HCT116 (cell line): ENCODE measurements around the gene FCSK. TPM values are rescaled to one million over a fixed set of nuclear protein-coding genes. Genes with fewer than 3 reads are reported as not detected.

Experiments used
- ATAC-seq: fragments of 200-7000 bp; cut with Tn5 transposase; 2 replicates; pipeline ENCODE4 v1.9.1; 2020; ENCODE audit warnings: mild to moderate bottlenecking, moderate library complexity
- BruUV-seq: library from RNA; stranded (reverse); fragments of 400-500 nt; replicated peaks from 2 replicates; lab custom pipeline; 2021; lab: Mats Ljungman, UMichigan
- CTCF ChIA-PET: fragments of 300-600 bp; sonication (Branson Sonifier 250); formaldehyde crosslinking; loops from one replicate; lab custom pipeline; 2021; ENCODE audit warnings: antibody characterized with exemption; lab: Charles Lee
- POLR2A ChIA-PET: fragments of 300-600, 350-600 bp; sonication (Branson Sonifier 250); formaldehyde crosslinking; loops from one replicate; lab custom pipeline; 2021; ENCODE audit warnings: antibody characterized with exemption; lab: Charles Lee
- RAD21 ChIA-PET, 2 experiments: fragments of 300-600 bp; sonication (Branson Sonifier 250); formaldehyde crosslinking; loops; one replicate each; lab custom pipeline; 2023; ENCODE audit warnings: low total read pairs in 2 of 2; ENCODE audit not compliant: uncharacterized antibody in 2 of 2, unreplicated experiment in 2 of 2, low non-redundant PET in 1 of 2; lab: Charles Lee
- DNase-seq: peaks from one replicate; pipeline ENCODE4 v3.0.0-alpha.2; 2010; ENCODE audit warnings: low read depth, low spot score
- H2AFZ ChIP-seq: fragments of 200-600 bp; shearing (Covaris generic), sonication (generic); 2 replicates; pipeline ENCODE4 v1.6.1; 2017; ENCODE audit warnings: low read depth, mixed run types, mixed read lengths, antibody characterized with exemption, low read length; ENCODE audit not compliant: poor library complexity, severe bottlenecking
- H3K27ac ChIP-seq: 2 replicates; pipeline ENCODE4 v1.5.1; 2012; ENCODE audit warnings: low read depth, low read length
- H3K27me3 ChIP-seq: fragments of 200-600 bp; sonication (generic); 2 replicates; pipeline ENCODE4 v1.6.1; 2016; ENCODE audit warnings: mixed run types, low read length, mixed read lengths; ENCODE audit not compliant: insufficient read depth
- H3K36me3 ChIP-seq, 2 experiments: fragments of 200-500 bp in 1 of 2; fragments of 200-600 bp in 1 of 2; sonication (Bioruptor generic) in 1 of 2; sonication (generic) in 1 of 2; 2 replicates each; pipeline versions ENCODE4 v1.5.1 to v1.6.1; 2014 to 2016; ENCODE audit warnings: low read length in 2 of 2, inconsistent platforms in 1 of 2, mixed read lengths in 1 of 2, mixed run types in 1 of 2; ENCODE audit not compliant: insufficient read depth in 2 of 2, control insufficient read depth in 1 of 2
- H3K4me1 ChIP-seq, 2 experiments: fragments of 200-600 bp in 1 of 2; sonication (generic) in 1 of 2; 2 replicates each; pipeline versions ENCODE4 v1.5.1 to v1.6.1; 2012 to 2017; ENCODE audit warnings: low read length in 2 of 2, inconsistent platforms in 1 of 2, mild to moderate bottlenecking in 1 of 2, mixed read lengths in 1 of 2, mixed run types in 1 of 2, moderate library complexity in 1 of 2; ENCODE audit not compliant: insufficient read depth in 2 of 2, control insufficient read depth in 1 of 2
- H3K4me2 ChIP-seq: fragments of 200-600 bp; sonication (generic); 2 replicates; pipeline ENCODE4 v1.6.1; 2017; ENCODE audit warnings: mixed run types, low read length, mixed read lengths
- H3K4me3 ChIP-seq, 2 experiments: fragments of 200-600 bp in 1 of 2; sonication (generic) in 1 of 2; replicated peaks in 1 of 2; 2 replicates each; pipeline ENCODE4 v1.5.1; 2011 to 2016; ENCODE audit warnings: low read length in 2 of 2, control low read depth in 1 of 2, low read depth in 1 of 2, mild to moderate bottlenecking in 1 of 2, mixed read lengths in 1 of 2, mixed run types in 1 of 2
- H3K79me2 ChIP-seq: fragments of 200-600 bp; sonication (generic); 2 replicates; pipeline ENCODE4 v1.6.1; 2017; ENCODE audit warnings: mild to moderate bottlenecking, mixed run types, low read length, moderate library complexity, mixed read lengths; ENCODE audit not compliant: insufficient read depth
- H3K9ac ChIP-seq: fragments of 200-600 bp; sonication (generic); 2 replicates; pipeline ENCODE4 v1.6.1; 2016; ENCODE audit warnings: low read length, mixed read lengths
- H3K9me2 ChIP-seq: fragments of 200-600 bp; sonication (generic), shearing (Covaris generic); 2 replicates; pipeline ENCODE4 v1.6.1; 2017; ENCODE audit warnings: mixed run types, mild to moderate bottlenecking, moderate library complexity; ENCODE audit not compliant: insufficient read depth
- H3K9me3 ChIP-seq, 2 experiments: fragments of 200-500 bp in 1 of 2; fragments of 200-600 bp in 1 of 2; sonication (Bioruptor generic) in 1 of 2; sonication (generic) in 1 of 2; 2 replicates each; pipeline ENCODE4 v1.6.1; 2014 to 2017; ENCODE audit warnings: low read length in 2 of 2, mixed read lengths in 2 of 2, inconsistent platforms in 1 of 2, low read depth in 1 of 2, mild to moderate bottlenecking in 1 of 2, mixed run types in 1 of 2, moderate library complexity in 1 of 2; ENCODE audit not compliant: control insufficient read depth in 1 of 2, insufficient read depth in 1 of 2
- H4K20me1 ChIP-seq: fragments of 200-600 bp; sonication (generic), shearing (Covaris generic); 2 replicates; pipeline ENCODE4 v1.6.1; 2017; ENCODE audit warnings: mixed run types, mild to moderate bottlenecking, moderate library complexity; ENCODE audit not compliant: insufficient read depth
- CBX3 ChIP-seq: IDR thresholded peaks from 2 replicates; pipeline ENCODE4 v1.6.1; 2012; ENCODE audit warnings: low read depth
- CEBPB ChIP-seq: IDR thresholded peaks from 2 replicates; pipeline ENCODE4 v1.6.1; 2012; ENCODE audit warnings: low read depth
- EZH2 ChIP-seq: fragments of 200-600 bp; sonication (generic); IDR thresholded peaks from 2 replicates; pipeline ENCODE4 v1.6.1; 2017; ENCODE audit warnings: antibody characterized with exemption, mixed run types
- FOSL1 ChIP-seq: IDR thresholded peaks from 2 replicates; pipeline ENCODE4 v1.6.1; 2012; ENCODE audit warnings: low read depth
- POLR2A ChIP-seq: IDR thresholded peaks from 2 replicates; pipeline ENCODE4 v1.7.0; 2011; ENCODE audit warnings: borderline replicate concordance; ENCODE audit not compliant: insufficient read depth, insufficient read length; ENCODE audit errors: extremely low read depth
- REST ChIP-seq: IDR thresholded peaks from 2 replicates; pipeline ENCODE4 v1.6.1; 2012; ENCODE audit warnings: low read depth
- SIN3A ChIP-seq: IDR thresholded peaks from 2 replicates; pipeline ENCODE4 v1.6.1; 2012; ENCODE audit warnings: low read depth
- SP1 ChIP-seq: IDR thresholded peaks from 2 replicates; pipeline ENCODE4 v1.6.1; 2012; ENCODE audit warnings: low read depth
- SRF ChIP-seq: IDR thresholded peaks from 2 replicates; pipeline ENCODE4 v1.6.1; 2012; ENCODE audit warnings: low read depth
- ZBTB33 ChIP-seq: IDR thresholded peaks from 2 replicates; pipeline ENCODE4 v1.6.1; 2011; ENCODE audit warnings: mild to moderate bottlenecking, low read length, moderate library complexity; ENCODE audit not compliant: insufficient replicate concordance; ENCODE audit errors: extremely low read depth
- intact Hi-C: fragments of 100-400 bp; cut with micrococcal nuclease; formaldehyde crosslinking; loops from 2 replicates; pipeline ENCODE4 v1.10.0; 2022
- total RNA-seq: library from RNA; stranded (reverse); gene quantifications from one replicate; pipeline ENCODE4 v1.2.1, GENCODE V29; 2021; ENCODE audit not compliant: unreplicated experiment
- TF ChIP-seq, protein P1 (sequence below): IDR thresholded peaks from 2 replicates; pipeline ENCODE4 v1.6.1; 2012
- TF ChIP-seq, protein P2 (sequence below): IDR thresholded peaks from 2 replicates; pipeline ENCODE4 v1.6.1; 2012
- TF ChIP-seq, protein P3 (sequence below), 3 experiments: fragments of 200-600 bp in 1 of 3; sonication (generic) in 1 of 3; IDR thresholded peaks in 2 of 3; conservative IDR thresholded peaks in 1 of 3; 2 replicates each; pipeline ENCODE4 v1.5.1; 2012 to 2017; ENCODE audit warnings: low read depth in 2 of 3, low read length in 2 of 3, antibody characterized with exemption in 1 of 3, borderline replicate concordance in 1 of 3, control low read depth in 1 of 3, mild to moderate bottlenecking in 1 of 3, mixed read lengths in 1 of 3, mixed run types in 1 of 3, moderate library complexity in 1 of 3; ENCODE audit not compliant: insufficient read depth in 1 of 3

The FCSK gene
- total RNA-seq, 1 experiment from 2014 or later, result 17.1 TPM

GRCh38 chr16:70433458-70434103 lies 20.8 kb upstream of the FCSK start:
- H3K4me1 ChIP-seq, result peaks cover 50 to 71% of the 10 kb centered on the region in 2 experiments
- H4K20me1 ChIP-seq, result no peaks in the 10 kb centered on the region
- no peak for ATAC-seq
- no peaks in the 10 kb centered on the region for H3K9me3 ChIP-seq
- no peak overlapping the region for H2AFZ ChIP-seq
- RAD21 ChIA-PET, result interaction anchor here in 1 of 2 experiments (0.6 kb wide), 1 partner anchor 219 kb away, joined by 3 read pairs; no protein-coding TSS in a partner anchor
- peak overlapping the region; percentile 21 for H3K4me2 ChIP-seq
- H3K36me3 ChIP-seq, result no peaks in the 10 kb centered on the region
- H3K27me3 ChIP-seq, result no peaks in the 10 kb centered on the region
- no peaks in the 10 kb centered on the region for H3K9me2 ChIP-seq
- H3K4me3 ChIP-seq, result no peak overlapping the region
- no peaks in the 10 kb centered on the region for H3K79me2 ChIP-seq
- no peak for DNase-seq
- POLR2A ChIA-PET, result interaction anchor here (1.4 kb wide), 1 partner anchor 52 kb away, joined by 3 read pairs; no protein-coding TSS in a partner anchor
- intact Hi-C loops, result no loop called here
- BruUV-seq, result no TSS peak
- H3K27ac ChIP-seq, result no peak overlapping the region
- TF ChIP-seq CBX3, result no peak
- TF ChIP-seq ZBTB33, result no peak
- no peak for TF ChIP-seq EZH2
- TF ChIP-seq, protein P1, sequence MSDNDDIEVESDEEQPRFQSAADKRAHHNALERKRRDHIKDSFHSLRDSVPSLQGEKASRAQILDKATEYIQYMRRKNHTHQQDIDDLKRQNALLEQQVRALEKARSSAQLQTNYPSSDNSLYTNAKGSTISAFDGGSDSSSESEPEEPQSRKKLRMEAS, result no peak
- TF ChIP-seq, protein P2, sequence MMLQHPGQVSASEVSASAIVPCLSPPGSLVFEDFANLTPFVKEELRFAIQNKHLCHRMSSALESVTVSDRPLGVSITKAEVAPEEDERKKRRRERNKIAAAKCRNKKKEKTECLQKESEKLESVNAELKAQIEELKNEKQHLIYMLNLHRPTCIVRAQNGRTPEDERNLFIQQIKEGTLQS, result no peak
- TF ChIP-seq, protein P3, sequence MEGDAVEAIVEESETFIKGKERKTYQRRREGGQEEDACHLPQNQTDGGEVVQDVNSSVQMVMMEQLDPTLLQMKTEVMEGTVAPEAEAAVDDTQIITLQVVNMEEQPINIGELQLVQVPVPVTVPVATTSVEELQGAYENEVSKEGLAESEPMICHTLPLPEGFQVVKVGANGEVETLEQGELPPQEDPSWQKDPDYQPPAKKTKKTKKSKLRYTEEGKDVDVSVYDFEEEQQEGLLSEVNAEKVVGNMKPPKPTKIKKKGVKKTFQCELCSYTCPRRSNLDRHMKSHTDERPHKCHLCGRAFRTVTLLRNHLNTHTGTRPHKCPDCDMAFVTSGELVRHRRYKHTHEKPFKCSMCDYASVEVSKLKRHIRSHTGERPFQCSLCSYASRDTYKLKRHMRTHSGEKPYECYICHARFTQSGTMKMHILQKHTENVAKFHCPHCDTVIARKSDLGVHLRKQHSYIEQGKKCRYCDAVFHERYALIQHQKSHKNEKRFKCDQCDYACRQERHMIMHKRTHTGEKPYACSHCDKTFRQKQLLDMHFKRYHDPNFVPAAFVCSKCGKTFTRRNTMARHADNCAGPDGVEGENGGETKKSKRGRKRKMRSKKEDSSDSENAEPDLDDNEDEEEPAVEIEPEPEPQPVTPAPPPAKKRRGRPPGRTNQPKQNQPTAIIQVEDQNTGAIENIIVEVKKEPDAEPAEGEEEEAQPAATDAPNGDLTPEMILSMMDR (IDR thresholded peaks at IDR 0.05 in 2 of 3, conservative IDR thresholded peaks at IDR 0.05 in 1 of 3; ENCODE audit: borderline replicate concordance in 1 of 3, insufficient read depth in 1 of 3, low read depth in 2 of 3, low read length in 2 of 3), result no peak
- no peak for TF ChIP-seq SIN3A
- TF ChIP-seq SP1, result no peak
- TF ChIP-seq FOSL1, result no peak
- TF ChIP-seq SRF, result no peak
- no peak for TF ChIP-seq POLR2A
- TF ChIP-seq REST, result no peak
- TF ChIP-seq CEBPB, result no peak
- CTCF ChIA-PET, result interaction anchor here (1.1 kb wide), 1 partner anchor 20 kb away, joined by 3 read pairs; no protein-coding TSS in a partner anchor
- no peak overlapping the region for H3K9ac ChIP-seq
